Keratinocyte (primary cell): ENCODE measurements around the gene HSD11B2. TPM values are rescaled to one million over a fixed set of nuclear protein-coding genes. Genes with fewer than 3 reads are reported as not detected.

Experiments
- DNase-seq: peaks from one replicate; pipeline ENCODE4 v3.0.0-alpha.2; 2011; ENCODE audit warnings: low read depth, missing footprints, low spot score
- FAIRE-seq: peaks from 2 replicates; lab custom pipeline; 2011; peaks lifted over from hg19 to GRCh38; lab: Jason Lieb, UNC
- H2AFZ ChIP-seq: 2 replicates; pipeline ENCODE4 v1.6.0; 2012; ENCODE audit warnings: low read length, control low read depth, inconsistent platforms; ENCODE audit not compliant: control insufficient read depth
- H3K27ac ChIP-seq: 2 replicates; pipeline ENCODE4 v1.5.1; 2011; ENCODE audit warnings: low read length; ENCODE audit not compliant: control insufficient read depth, insufficient read depth
- H3K27me3 ChIP-seq: 3 replicates; pipeline ENCODE4 v1.6.0; 2011; ENCODE audit warnings: low read length; ENCODE audit not compliant: control insufficient read depth, insufficient read depth; ENCODE audit errors: extremely low read depth
- H3K36me3 ChIP-seq, 2 experiments: 2 replicates in 1 of 2; 3 replicates in 1 of 2; pipeline ENCODE4 v1.5.1; 2011; ENCODE audit warnings: low read length in 2 of 2, mild to moderate bottlenecking in 1 of 2; ENCODE audit not compliant: control insufficient read depth in 2 of 2, insufficient read depth in 2 of 2; ENCODE audit errors: extremely low read depth in 1 of 2
- H3K4me1 ChIP-seq: 3 replicates; pipeline ENCODE4 v1.5.1; 2011; ENCODE audit warnings: low read length; ENCODE audit not compliant: control insufficient read depth, insufficient read depth; ENCODE audit errors: extremely low read depth
- H3K4me2 ChIP-seq: 3 replicates; pipeline ENCODE4 v1.6.0; 2011; ENCODE audit warnings: low read depth, low read length; ENCODE audit not compliant: control insufficient read depth, insufficient read depth; ENCODE audit errors: extremely low read depth
- H3K4me3 ChIP-seq, 3 experiments: fragments of 200-600 bp in 1 of 3; sonication (generic) in 1 of 3; 2 replicates in 2 of 3; 3 replicates in 1 of 3; pipeline ENCODE4 v1.5.1; 2011 to 2016; ENCODE audit warnings: low read length in 3 of 3, mild to moderate bottlenecking in 3 of 3, control low read depth in 2 of 3, inconsistent platforms in 1 of 3, low read depth in 1 of 3, mixed read lengths in 1 of 3, mixed run types in 1 of 3, moderate library complexity in 1 of 3; ENCODE audit not compliant: control insufficient read depth in 2 of 3, insufficient read depth in 2 of 3; ENCODE audit errors: extremely low read depth in 1 of 3
- H3K79me2 ChIP-seq: 2 replicates; pipeline ENCODE4 v1.6.0; 2012; ENCODE audit warnings: low read length; ENCODE audit not compliant: control insufficient read depth, insufficient read depth
- H3K9ac ChIP-seq: 3 replicates; pipeline ENCODE4 v1.6.0; 2011; ENCODE audit warnings: low read length; ENCODE audit not compliant: control insufficient read depth, insufficient read depth; ENCODE audit errors: extremely low read depth
- H3K9me1 ChIP-seq: 3 replicates; pipeline ENCODE4 v1.6.0; 2011; ENCODE audit warnings: low read length; ENCODE audit not compliant: control insufficient read depth, insufficient read depth; ENCODE audit errors: extremely low read depth
- H3K9me3 ChIP-seq: 2 replicates; pipeline ENCODE4 v1.5.1; 2012; ENCODE audit warnings: low read depth, low read length; ENCODE audit not compliant: control insufficient read depth
- H4K20me1 ChIP-seq: 3 replicates; pipeline ENCODE4 v1.6.0; 2011; ENCODE audit warnings: low read length; ENCODE audit not compliant: control insufficient read depth, insufficient read depth; ENCODE audit errors: extremely low read depth
- CTCF ChIP-seq, 3 experiments: IDR thresholded peaks in 1 of 3; conservative IDR thresholded peaks in 1 of 3; optimal IDR thresholded peaks in 1 of 3; 2 replicates in 2 of 3; 3 replicates in 1 of 3; pipeline versions ENCODE3 to v1.5.1; 2011; ENCODE audit warnings: low read length in 3 of 3, mild to moderate bottlenecking in 3 of 3, moderate library complexity in 2 of 3, control low read depth in 1 of 3, inconsistent platforms in 1 of 3; ENCODE audit not compliant: insufficient read depth in 2 of 3; ENCODE audit errors: extremely low read depth in 1 of 3
- EZH2 ChIP-seq: IDR thresholded peaks from one replicate; pipeline ENCODE4 v1.6.1; 2012; ENCODE audit warnings: inconsistent platforms, mild to moderate bottlenecking, low read length, moderate library complexity
- dilution Hi-C: fragments of 300-500 bp; cut with MboI; formaldehyde crosslinking; loops from one replicate; pipeline ENCODE4 v1.7.0; 2020; ENCODE audit warnings: low sequenced_read_pairs; ENCODE audit not compliant: extremely low pct_ligation_motif_present
- polyA plus RNA-seq, 5 experiments: library from polyadenylated mRNA; depleted of rRNA in 3 of 5; stranded (reverse) in 3 of 5; stranded (forward) in 1 of 5; unstranded in 1 of 5; fragments of >200 nt; gene quantifications; 1 replicate in 1 of 5; 2 replicates in 3 of 5; 3 replicates in 1 of 5; pipeline versions ENCODE4 v1.2.1 to v1.2.3, GENCODE V29; 2011 to 2012; ENCODE audit warnings: missing spikeins in 2 of 5, low read depth in 1 of 5, low replicate concordance in 1 of 5

HSD11B2 gene
- polyA plus RNA-seq, 1 donor (not counting 4 experiments of a cell fraction or from before 2014, with no cell fraction given) = 0.93 TPM

DNA sequence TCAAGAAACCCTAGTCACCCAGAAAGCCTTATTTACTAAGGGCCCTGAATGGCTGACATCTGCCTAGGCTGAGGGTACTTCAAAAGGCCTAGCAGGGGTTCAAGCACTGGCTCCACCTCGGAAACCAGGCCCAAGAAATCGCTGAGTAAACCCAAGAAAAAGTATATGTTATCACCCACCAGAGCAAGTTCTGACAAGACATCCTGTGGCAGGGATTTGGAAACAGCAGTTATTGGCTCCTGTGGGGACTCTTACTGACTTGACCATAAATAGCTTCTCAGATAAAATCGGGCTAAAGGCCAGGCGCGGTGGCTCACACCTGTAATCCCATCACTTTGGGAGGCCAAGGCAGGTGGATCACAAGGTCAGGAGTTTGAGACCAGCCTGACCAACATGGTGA lies 37.8 kb downstream of the HSD11B2 start:
- Histone ChIP-seq H3K4me2 (peak overlapping the region; percentile 64), H4K20me1 (peaks cover 18% of the 10 kb centered on the region), H3K27ac (peak overlapping the region; percentile 40), H3K79me2 (peaks cover 80% of the 10 kb centered on the region), H3K36me3 (peaks cover 3 to 14% of the 10 kb centered on the region in 2 experiments), H3K4me1 (peaks cover 18% of the 10 kb centered on the region), H2AFZ (no peak overlapping the region), H3K9ac (no peak overlapping the region), H3K27me3 (no peaks in the 10 kb centered on the region), H3K9me1 (peaks cover 3% of the 10 kb centered on the region), H3K4me3 (no peak overlapping the region), H3K9me3 (no peaks in the 10 kb centered on the region)
- FAIRE-seq (no peak), DNase-seq (no peak)
- no peak for TF ChIP-seq CTCF (optimal IDR thresholded peaks at IDR 0.05 in 1 of 3, IDR thresholded peaks at IDR 0.05 in 1 of 3, conservative IDR thresholded peaks at IDR 0.05 in 1 of 3; ENCODE audit: extremely low read depth in 1 of 3, insufficient read depth in 2 of 3, low read length in 3 of 3)
- TF ChIP-seq EZH2 = no peak
- dilution Hi-C loops = no loop called here

DNA sequence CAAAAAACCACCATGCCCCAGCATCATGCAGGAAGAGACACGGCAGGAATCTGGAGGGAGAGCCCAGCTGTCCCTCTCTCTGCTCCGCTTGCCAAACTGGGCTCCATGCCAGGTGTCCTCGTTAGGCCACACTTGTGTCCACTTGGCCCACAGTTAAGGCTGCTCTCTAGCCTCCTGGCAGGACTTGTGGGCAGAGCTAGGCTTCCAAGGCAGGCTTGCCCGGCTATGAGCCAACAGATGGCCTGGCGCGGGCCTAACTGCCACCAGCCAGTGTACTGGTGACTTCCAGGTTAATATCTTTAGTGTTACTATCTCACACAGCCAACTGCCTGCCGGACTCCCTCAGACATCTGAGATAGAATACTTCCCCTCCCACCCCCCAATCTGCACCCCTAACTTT lies 39.4 kb downstream of the HSD11B2 start:
- DNase-seq (no peak), FAIRE-seq (no peak)
- Histone ChIP-seq H4K20me1 (peaks cover 17% of the 10 kb centered on the region), H3K27ac (no peak overlapping the region), H2AFZ (no peak overlapping the region), H3K9me3 (no peaks in the 10 kb centered on the region), H3K9me1 (peaks cover 3% of the 10 kb centered on the region), H3K9ac (no peak overlapping the region), H3K36me3 (peaks cover 2 to 8% of the 10 kb centered on the region in 2 experiments), H3K4me2 (no peak overlapping the region), H3K79me2 (peaks cover 80% of the 10 kb centered on the region), H3K4me1 (peaks cover 18% of the 10 kb centered on the region), H3K27me3 (no peaks in the 10 kb centered on the region), H3K4me3 (no peak overlapping the region)
- dilution Hi-C loops = no loop called here
- TF ChIP-seq CTCF (optimal IDR thresholded peaks at IDR 0.05 in 1 of 3, IDR thresholded peaks at IDR 0.05 in 1 of 3, conservative IDR thresholded peaks at IDR 0.05 in 1 of 3; ENCODE audit: extremely low read depth in 1 of 3, insufficient read depth in 2 of 3, low read length in 3 of 3) (no peak), EZH2 (no peak)
